SK-N-SH treated with all-trans-retinoic acid at 6 μM for 48 hours (cell line): ENCODE measurements around the gene NDE1.

ENCODE experiments used
- ATAC-seq: fragments of 200-7000 bp; cut with Tn5 transposase; 3 replicates; pipeline ENCODE4 v1.9.1; 2020; ENCODE audit warnings: mild to moderate bottlenecking, moderate library complexity
- ARNTL ChIP-seq: fragments of 450-650 bp; formaldehyde crosslinking; IDR thresholded peaks from 2 replicates; pipeline ENCODE4 v1.5.0; 2020; ENCODE audit warnings: low read depth, mild to moderate bottlenecking, moderate library complexity, borderline replicate concordance
- BACH2 ChIP-seq: fragments of 250-450 bp; sonication (Bioruptor Pico); IDR thresholded peaks from 2 replicates; pipeline ENCODE4 v1.9.0; 2021; ENCODE audit warnings: mild to moderate bottlenecking, borderline replicate concordance
- CREB5 ChIP-seq: fragments of 250-450 bp; sonication (Bioruptor Pico); IDR thresholded peaks from 2 replicates; pipeline ENCODE4 v1.5.1; 2020; ENCODE audit warnings: low read depth, mild to moderate bottlenecking, moderate library complexity
- CSDC2 ChIP-seq: fragments of 250-450 bp; sonication (Bioruptor Pico); IDR thresholded peaks from 2 replicates; pipeline ENCODE4 v1.5.0; 2020; ENCODE audit warnings: mild to moderate bottlenecking, moderate library complexity
- CSRNP3 ChIP-seq: fragments of 250-450 bp; sonication (Bioruptor Pico); IDR thresholded peaks from 2 replicates; pipeline ENCODE4 v1.5.1; 2021; ENCODE audit warnings: mild to moderate bottlenecking, moderate library complexity
- ESRRG ChIP-seq: fragments of 250-450 bp; sonication (Bioruptor Pico); IDR thresholded peaks from 2 replicates; pipeline ENCODE4 v1.6.1; 2021; ENCODE audit warnings: mild to moderate bottlenecking
- GLIS3 ChIP-seq: fragments of 250-450 bp; sonication (Bioruptor Pico); IDR thresholded peaks from 2 replicates; pipeline ENCODE4 v1.5.0; 2020; ENCODE audit warnings: mild to moderate bottlenecking, moderate library complexity
- PATZ1 ChIP-seq: fragments of 250-450 bp; sonication (Bioruptor Pico); IDR thresholded peaks from 2 replicates; pipeline ENCODE4 v1.8.0; 2020; ENCODE audit warnings: mild to moderate bottlenecking, moderate library complexity, borderline replicate concordance
- POU6F1 ChIP-seq: fragments of 250-450 bp; sonication (Bioruptor Pico); IDR thresholded peaks from 2 replicates; pipeline ENCODE4 v1.8.0; 2021; ENCODE audit warnings: low read depth, mild to moderate bottlenecking, moderate library complexity, borderline replicate concordance
- RARB ChIP-seq: fragments of 250-450 bp; sonication (Bioruptor Pico); IDR thresholded peaks from 2 replicates; pipeline ENCODE4 v1.8.0; 2021; ENCODE audit warnings: mild to moderate bottlenecking, moderate library complexity
- SNAI2 ChIP-seq: fragments of 250-450 bp; sonication (Bioruptor Pico); IDR thresholded peaks from 2 replicates; pipeline ENCODE4 v1.5.0; 2020; ENCODE audit warnings: mild to moderate bottlenecking, moderate library complexity
- TCF4 ChIP-seq: fragments of 250-450 bp; sonication (Bioruptor Pico); IDR thresholded peaks from 2 replicates; pipeline ENCODE4 v1.8.0; 2021; ENCODE audit warnings: mild to moderate bottlenecking, moderate library complexity, borderline replicate concordance
- TOX ChIP-seq: fragments of 250-450 bp; sonication (Bioruptor Pico); IDR thresholded peaks from 2 replicates; pipeline ENCODE4 v1.8.0; 2021; ENCODE audit warnings: mild to moderate bottlenecking, moderate library complexity, borderline replicate concordance
- TSHZ2 ChIP-seq: fragments of 250-450 bp; sonication (Bioruptor Pico); IDR thresholded peaks from 2 replicates; pipeline ENCODE4 v1.5.0; 2020; ENCODE audit warnings: mild to moderate bottlenecking, moderate library complexity
- ZC3H10 ChIP-seq: fragments of 250-450 bp; sonication (Bioruptor Pico); IDR thresholded peaks from 2 replicates; pipeline ENCODE4 v1.5.1; 2021; ENCODE audit warnings: mild to moderate bottlenecking, moderate library complexity
- ZFP3 ChIP-seq: fragments of 250-450 bp; sonication (Bioruptor Pico); IDR thresholded peaks from 2 replicates; pipeline ENCODE4 v1.5.0; 2020; ENCODE audit warnings: mild to moderate bottlenecking, moderate library complexity
- ZFP30 ChIP-seq: fragments of 450-650 bp; formaldehyde crosslinking; IDR thresholded peaks from 2 replicates; pipeline ENCODE4 v1.5.0; 2022; ENCODE audit warnings: mild to moderate bottlenecking, moderate library complexity
- ZNF565 ChIP-seq: fragments of 450-650 bp; formaldehyde crosslinking; conservative IDR thresholded peaks from 2 replicates; pipeline ENCODE4 v1.5.0; 2020; ENCODE audit warnings: low read depth, mild to moderate bottlenecking, moderate library complexity
- ZNF70 ChIP-seq: fragments of 450-650 bp; formaldehyde crosslinking; IDR thresholded peaks from 2 replicates; pipeline ENCODE4 v1.5.0; 2020; ENCODE audit warnings: mild to moderate bottlenecking, moderate library complexity
- ZNF8 ChIP-seq: fragments of 450-650 bp; formaldehyde crosslinking; IDR thresholded peaks from 2 replicates; pipeline ENCODE4 v1.5.0; 2020; ENCODE audit warnings: mild to moderate bottlenecking, moderate library complexity

NDE1 gene

GRCh38 chr16:15682105-15682570, 32.1 kb downstream of the NDE1 start:
- peak; percentile 96 for ATAC-seq
- TF ChIP-seq PATZ1 (CRISPR knock-in tag): no peak
- TF ChIP-seq BACH2 (CRISPR knock-in tag): no peak
- no peak for TF ChIP-seq TSHZ2 (CRISPR knock-in tag)
- no peak for TF ChIP-seq POU6F1 (CRISPR knock-in tag)
- TF ChIP-seq TCF4: no peak
- no peak for TF ChIP-seq CREB5 (CRISPR knock-in tag)
- TF ChIP-seq ZNF70 (CRISPR knock-in tag): no peak
- TF ChIP-seq ZNF8 (CRISPR knock-in tag): no peak
- TF ChIP-seq GLIS3 (CRISPR knock-in tag): no peak

- ATAC-seq: no peak
- TF ChIP-seq PATZ1 (CRISPR knock-in tag) (no peak), ZNF70 (CRISPR knock-in tag) (no peak), RARB (CRISPR knock-in tag) (no peak), CSRNP3 (no peak), TSHZ2 (CRISPR knock-in tag) (no peak), SNAI2 (CRISPR knock-in tag) (no peak), TCF4 (no peak), ZNF565 (no peak), ZFP3 (CRISPR knock-in tag) (no peak), CSDC2 (CRISPR knock-in tag) (no peak), ZFP30 (CRISPR knock-in tag) (no peak), ZNF8 (CRISPR knock-in tag) (no peak), BACH2 (CRISPR knock-in tag) (no peak), TOX (no peak), ESRRG (CRISPR knock-in tag) (no peak), CREB5 (CRISPR knock-in tag) (no peak), ZC3H10 (CRISPR knock-in tag) (no peak), ARNTL (CRISPR knock-in tag) (no peak), POU6F1 (CRISPR knock-in tag) (no peak)
- TF ChIP-seq, all 23 proteins: peak for 0
Observed at GRCh38 chr16:15686287-15686686, 36.2 kb downstream of the NDE1 start.
